HG02981 (cell line): Measurements from ENCODE around the gene GBP7.

ENCODE experiments used
- ATAC-seq: cut with Tn5 transposase; IDR thresholded peaks from one replicate; pipeline ENCODE4 v1.9.1; 2021; ENCODE audit warnings: mild to moderate bottlenecking, moderate library complexity; ENCODE audit not compliant: unreplicated experiment

Gene GBP7

DNA sequence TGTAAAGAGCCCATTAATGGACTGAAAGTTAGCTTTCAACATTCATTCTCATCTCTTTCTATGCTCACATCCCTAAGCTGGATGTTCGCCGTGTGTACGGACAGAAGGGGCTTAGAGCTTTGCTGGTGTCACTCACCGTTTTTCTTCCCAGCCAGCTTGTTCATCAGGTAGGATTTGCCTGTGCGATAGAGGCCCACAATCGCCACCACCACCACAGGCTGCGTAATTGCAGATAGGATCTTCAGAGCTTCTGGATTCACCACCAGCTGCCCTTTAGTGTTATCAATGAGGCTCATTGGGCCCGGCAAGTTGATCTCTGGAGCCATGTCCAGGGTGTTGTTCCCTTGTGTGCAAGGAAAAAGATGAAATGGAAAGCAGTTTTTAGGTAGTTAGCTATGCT is 54.2 kb downstream of the GBP7 start:
- no peak for ATAC-seq

DNA sequence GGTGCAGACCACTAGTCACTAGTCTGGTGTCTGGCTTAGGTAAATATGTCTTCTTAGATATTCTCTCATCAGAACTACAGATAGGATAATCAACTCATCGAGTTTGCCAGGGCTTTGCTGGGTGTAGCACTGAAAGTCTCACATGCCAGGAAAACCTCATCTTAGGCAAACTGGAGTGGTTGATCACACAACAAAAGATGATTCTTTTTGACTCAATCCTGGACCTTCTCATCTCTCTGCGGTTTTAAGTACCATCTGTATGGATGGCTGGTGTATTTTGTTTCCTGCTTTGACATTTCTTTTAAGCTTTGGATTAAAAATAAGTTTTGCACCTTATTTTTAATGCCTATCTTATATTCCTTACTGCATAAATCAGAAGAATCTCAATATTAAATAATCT is 61.1 kb downstream of the GBP7 start:
- ATAC-seq, result no peak

DNA sequence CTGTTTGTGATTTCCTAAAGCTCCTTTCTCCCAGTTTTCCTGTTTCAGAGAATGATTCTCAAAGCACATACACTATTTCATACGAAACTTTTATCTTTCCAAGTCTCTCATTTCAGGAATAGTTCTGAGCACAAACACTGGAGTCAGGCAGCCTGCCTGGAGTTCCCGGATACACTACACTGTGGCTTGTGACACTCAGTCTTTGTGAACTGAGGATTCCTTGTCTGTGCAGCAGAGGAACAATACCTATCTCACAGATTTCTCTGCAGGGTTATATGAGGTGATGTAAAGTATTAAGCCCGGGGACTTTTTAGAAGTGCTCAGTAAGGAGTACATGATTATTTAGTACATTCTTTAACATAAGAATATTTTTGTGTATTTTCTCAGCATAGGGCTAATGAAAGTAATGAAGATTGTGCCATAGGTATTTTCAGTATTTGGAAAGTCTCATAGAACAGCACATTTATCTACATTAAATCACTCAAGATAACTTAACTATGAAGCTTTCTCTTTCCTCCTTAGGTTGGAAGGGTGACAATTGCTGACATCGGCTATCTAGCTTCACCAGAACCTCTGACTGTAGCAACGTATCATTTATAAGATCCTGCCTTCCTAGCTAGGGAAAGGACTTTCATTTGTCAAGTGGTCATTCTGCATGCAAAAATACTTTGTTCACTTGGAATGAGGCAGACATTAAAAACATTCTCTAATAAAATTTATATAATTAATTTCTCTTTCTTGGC is 62.8 kb downstream of the GBP7 start:
- no peak for ATAC-seq

DNA sequence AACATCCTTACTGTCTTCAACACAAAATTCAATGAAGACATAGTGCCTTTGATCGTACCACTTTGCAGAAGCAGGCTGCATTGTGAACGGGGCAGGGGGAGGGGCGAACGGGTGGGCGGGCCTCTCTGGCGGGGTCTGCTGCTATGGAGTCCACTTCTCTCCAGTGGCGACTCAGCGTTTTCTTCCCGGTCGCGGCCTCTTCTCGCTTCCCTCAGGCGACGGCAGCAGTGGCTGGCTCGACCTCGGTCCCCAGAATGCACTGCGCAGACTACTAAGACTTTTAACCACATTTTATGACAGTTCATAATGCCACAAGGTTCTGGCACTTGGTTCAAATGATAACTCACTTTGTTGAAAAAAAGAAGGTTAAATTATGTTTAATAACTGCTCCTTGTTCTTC is 71.1 kb downstream of the GBP7 start:
- ATAC-seq, result no peak

DNA sequence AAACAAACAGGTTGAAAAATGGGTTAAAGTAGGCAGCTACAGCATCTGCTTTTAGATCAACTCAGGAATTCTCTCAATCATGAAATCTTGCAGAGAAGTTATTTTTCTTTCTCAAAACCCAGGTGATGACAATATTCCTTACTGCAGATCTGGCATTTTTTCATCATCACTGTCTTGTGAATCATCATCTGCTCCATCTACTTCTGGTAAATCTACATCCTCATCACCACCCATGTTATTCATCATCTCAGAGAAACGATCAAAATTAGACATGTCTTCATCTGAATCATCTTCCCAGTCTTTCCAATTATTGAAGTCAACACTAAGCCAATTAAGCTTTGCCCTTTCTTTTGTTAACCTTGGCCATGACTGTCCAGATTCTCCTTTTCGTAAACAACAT is 71.7 kb downstream of the GBP7 start:
- ATAC-seq, result no peak

DNA sequence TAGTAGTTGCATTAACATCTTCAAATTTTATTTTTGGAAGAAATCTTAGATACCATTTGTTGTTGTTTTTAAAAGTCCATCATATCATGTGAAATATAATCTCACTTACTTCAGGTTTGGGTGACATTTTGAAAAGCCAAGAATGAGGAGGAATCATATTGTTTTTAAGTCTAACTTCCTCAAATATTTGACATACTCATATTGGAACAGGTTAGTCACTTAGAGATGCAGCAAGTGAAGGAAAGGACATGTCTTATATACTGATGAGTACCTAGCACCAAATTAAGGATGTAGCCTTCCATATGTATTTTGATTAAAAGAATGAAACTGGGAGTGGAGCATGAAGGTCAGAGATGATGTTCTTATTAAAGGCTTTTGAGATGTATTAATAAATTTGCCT is 73.8 kb downstream of the GBP7 start:
- ATAC-seq, result no peak

DNA sequence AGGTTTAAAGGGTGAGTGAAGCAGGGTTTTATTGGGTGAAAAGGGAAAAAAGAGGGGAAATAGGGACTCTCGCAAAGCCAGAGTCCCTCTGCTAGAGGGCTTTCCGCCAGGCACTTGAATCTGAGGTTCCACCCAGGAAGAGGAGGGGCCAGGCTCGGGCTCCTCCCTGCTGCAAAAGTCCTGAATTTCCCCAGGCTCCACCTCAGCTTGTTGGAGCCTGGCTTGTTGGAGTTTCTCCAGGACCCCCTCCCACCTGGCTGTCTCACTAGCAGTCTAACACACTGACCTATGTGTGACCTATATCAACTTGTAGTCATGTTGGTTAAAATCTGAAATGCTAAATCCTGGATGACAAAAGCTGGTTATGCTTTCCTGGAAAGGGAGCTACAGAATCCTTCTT is 75.4 kb downstream of the GBP7 start:
- ATAC-seq, result no peak

DNA sequence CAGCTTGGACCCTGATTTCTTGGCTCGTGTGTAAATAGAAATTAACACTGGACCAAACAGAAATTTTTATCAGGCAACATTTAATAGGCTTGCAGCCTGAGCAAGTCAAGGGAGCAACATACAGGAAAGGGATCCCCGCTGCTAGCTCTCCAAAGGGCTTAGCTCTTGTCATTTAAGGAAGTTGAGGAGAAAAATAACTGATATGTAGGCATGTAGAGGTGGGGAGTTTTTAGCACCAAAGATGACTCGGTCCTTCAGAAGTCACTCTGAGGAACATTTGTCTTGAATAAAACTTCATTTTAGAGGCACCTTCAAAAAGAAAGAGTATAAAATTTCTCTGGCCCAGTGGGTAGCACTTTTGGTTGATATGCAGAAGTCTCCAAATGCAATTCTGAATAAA is 76.9 kb downstream of the GBP7 start:
- no peak for ATAC-seq

DNA sequence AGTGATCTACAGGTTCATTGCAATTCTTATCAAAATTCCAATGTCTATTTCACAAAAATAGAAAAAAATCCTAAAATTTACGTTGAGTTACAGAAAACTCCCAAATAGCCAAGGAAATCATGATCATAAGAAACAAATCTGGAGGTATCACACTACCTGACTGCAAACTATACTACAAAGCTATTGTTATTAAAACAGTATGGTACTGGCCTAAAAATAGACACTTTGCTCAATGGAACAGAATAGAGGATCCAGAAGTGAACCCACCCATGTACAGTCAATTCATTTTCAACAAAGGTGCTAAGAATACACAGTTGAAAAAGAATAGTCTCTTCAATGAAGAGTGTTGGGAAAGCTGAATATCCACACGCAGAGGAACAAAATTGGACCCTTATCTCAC is 80.1 kb downstream of the GBP7 start:
- ATAC-seq, result no peak

DNA sequence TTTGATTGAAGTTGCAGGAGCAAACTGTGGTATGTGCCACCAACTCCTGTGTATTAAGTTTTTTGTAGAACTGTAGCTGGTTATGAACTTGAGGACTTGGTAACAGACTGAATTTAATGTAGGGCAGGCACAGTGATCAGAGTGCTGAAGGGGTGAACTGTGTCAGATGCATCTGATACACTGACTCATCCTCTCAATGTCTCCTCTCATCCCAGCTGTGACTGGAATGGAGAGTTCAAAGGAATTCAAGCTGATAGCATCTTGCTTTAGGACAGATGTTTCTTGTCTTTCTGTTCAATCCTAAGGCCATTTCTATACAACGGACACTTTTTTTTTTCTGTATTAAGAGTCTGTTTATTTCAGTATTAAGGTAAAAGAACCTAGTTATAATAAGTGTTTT is 85.8 kb downstream of the GBP7 start:
- no peak for ATAC-seq

DNA sequence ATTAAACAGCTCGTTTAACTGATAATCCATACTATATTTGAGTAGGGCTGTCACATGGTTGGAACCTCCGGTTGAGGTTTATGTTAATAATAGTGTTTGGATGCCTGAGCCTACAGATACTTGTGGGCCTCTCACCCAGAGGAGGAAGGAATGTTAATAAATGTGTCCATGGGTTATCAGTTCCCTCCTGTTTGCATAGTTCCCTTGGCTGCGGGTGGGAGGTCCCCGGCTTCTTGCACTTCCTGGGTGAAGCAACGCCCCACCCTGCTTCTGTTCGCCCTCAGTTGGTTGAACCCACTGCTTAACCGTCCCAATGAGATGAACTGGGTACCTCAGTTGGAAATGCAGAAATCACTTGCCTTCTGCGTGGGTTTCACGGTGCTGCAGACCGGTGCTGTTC is 87.2 kb downstream of the GBP7 start:
- ATAC-seq, result no peak

DNA sequence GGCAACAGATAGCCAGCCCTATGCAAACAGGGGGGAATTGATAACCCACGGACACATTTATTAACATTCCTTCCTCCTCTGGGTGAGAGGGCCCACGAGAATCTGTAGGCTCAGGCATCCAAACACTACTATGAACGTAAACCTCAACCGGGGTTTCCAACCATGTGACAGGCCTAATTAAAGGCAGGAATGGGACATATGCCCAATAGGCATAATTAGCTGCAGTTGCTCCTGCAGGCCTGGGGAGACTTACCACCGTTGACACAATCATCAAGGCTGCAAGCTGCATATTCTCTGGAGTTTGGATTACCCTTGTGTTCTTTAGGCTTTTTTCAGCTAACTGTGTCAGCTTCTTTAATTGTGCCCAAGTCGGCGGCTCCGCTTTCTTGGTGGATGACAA is 88.6 kb downstream of the GBP7 start:
- ATAC-seq, result no peak

DNA sequence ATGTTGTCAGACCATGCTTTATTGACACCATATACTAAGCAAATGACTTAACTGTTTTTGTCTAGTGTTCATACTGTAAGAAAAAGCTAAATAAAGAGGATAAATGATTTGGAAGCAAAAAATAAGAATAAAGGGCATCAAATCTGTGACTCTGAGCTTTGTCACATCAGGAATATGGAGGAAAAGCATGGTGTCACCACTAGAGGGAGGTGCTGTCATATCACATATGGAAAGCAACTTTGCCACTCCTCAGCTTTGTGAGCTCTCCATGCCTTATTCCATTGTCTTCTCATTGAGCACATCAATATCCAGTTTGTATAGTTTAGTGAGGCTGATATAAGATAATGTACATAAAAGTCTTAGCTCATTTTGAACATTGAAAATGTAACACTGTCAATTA is 90.0 kb downstream of the GBP7 start:
- no peak for ATAC-seq
